ENCODE measurements around the gene TUFM. TPM values are rescaled to one million over a fixed set of nuclear protein-coding genes. Genes with fewer than 3 reads are reported as not detected.

Gene TUFM
- total RNA-seq, 1 donor from 2014 or later: 252 TPM

DNA sequence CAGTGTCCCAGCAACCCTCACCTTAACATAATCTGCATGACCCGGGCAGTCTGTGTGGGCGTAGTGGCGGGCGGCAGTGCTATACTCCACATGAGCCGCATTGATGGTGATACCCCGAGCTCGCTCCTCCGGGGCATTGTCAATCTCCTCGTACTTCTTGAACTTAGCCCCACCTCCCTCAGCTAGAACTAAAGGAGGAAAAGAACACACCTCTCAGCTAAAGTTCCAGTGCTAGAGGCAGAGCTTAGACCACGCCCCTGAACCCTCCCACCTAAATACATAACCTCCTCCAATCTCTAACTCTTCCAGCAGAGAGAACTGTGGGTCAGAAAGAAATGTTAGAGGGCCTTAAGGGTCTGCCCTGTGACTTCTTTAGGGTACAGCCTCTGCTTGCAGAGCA is 855 bp downstream of the TUFM start:
- intact Hi-C loops (cut with DNase I): loop anchor here (5.0 to 10.0 kb wide), 2 partner anchors 102 to 350 kb away; partner anchors contain the start of genes APOBR and CLN3
- no peak for ATAC-seq
- no peak for DNase-seq (ENCODE audit: missing footprints)

GRCh38 chr16:28844226-28844885 is 1.8 kb downstream of the TUFM start:
- intact Hi-C loops (cut with DNase I): loop anchor here (10.0 kb wide), 1 partner anchor 350 kb away; the partner anchor contains the start of genes APOBR and CLN3
- ATAC-seq: no peak
- no peak for DNase-seq (ENCODE audit: missing footprints)

DNA sequence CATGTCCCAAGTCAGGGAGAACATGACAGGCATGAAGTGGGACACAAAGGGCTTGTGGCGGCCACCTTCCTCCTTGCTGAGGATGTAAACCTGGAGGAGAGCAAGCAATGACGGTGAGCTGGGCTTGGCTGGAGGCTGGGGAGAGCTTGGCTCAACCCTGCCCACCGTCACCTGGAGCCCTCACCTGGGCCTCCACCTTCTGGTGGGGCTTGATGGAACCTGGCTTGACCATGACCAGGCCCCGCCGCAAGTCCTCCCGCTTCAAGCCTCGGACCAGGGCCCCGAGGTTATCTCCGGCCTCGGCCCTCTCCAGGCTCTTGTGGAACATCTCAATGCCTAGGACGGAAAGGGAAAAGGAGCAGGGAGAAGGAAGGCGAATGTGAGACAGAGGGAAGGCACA is 2.4 kb downstream of the TUFM start:
- no peak for ATAC-seq
- intact Hi-C loops (cut with DNase I): loop anchor here (10.0 kb wide), 1 partner anchor 349 kb away; the partner anchor contains the start of genes APOBR and CLN3
- no peak for DNase-seq (ENCODE audit: missing footprints)

DNA sequence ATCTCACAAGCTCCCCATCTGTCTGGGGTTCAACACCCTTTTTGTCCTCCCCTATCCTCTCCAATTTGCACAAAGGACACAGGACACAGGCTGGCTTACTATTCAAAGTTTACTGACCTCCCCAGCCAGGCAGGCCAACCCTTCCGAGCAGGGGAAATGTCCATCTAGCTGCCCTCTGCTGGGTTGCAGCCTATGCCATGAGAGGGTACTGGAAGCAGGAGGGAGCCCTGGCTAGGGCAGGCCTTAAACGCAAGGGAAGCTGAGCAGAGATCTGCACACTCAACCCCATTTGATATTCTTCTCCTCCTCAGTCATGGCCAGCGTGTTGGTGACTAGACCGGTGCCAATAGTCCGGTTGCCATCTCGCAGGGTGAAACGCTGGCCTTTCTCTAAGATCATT is 3.5 kb downstream of the TUFM start:
- ATAC-seq: no peak
- intact Hi-C loops (cut with DNase I): loop anchor here (10.0 kb wide), 1 partner anchor 348 kb away; the partner anchor contains the start of genes APOBR and CLN3
- no peak for DNase-seq (ENCODE audit: missing footprints)

DNA sequence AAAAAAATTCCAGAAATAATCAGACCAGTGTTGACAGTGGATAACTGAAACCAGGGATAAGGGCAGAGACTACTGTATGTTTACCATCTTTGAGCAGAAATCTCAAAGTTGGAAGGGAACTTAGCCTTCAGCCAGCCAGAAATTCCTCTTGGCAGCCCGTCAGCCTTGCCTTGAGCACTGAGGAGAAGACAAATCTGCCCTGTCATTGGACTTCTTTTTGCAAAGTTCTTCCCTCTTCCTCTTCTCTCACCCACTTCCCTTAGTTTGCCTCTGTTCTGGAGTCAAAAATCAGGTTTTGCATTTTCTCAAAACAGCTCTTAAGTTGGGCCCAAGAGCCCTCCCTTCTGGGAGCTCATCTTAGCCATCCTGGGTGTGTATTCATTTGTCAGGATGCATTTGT is 6.2 kb downstream of the TUFM start:
- DNase-seq (ENCODE audit: missing footprints) (no peak), ATAC-seq (no peak)
- intact Hi-C loops (cut with DNase I): loop anchor here (10.0 kb wide), 1 partner anchor 345 kb away; the partner anchor contains the start of genes APOBR and CLN3

DNA sequence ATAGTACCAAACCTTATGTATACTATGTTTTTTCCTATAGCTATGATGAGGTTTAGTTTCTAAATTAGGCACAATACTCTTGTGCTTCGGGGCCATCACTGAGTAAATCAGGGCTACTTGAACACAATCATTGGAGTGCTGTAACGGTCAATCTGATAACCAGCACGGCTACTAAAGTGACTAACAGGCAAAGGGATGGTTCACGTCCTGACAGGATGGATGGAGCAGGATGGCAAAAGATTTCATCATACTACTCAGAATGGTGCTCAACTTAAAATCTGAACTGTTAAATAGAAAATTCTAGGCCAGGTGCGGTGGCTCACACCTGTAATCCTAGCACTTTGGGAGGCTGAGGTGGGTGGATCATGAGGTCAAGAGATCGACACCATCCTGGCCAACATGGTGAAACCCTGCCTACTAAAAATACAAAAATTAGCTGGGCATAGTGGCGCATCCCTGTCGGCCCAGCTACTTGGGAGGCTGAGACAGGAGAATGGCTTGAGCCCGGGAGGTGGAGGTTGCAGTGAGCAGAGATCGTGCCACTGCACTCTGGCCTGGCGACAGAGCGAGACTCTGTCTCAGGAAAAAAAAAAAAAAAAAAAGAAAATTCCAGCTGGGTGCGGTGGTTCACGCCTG is 7.0 kb downstream of the TUFM start:
- DNase-seq (ENCODE audit: missing footprints) (no peak), ATAC-seq (no peak)
- intact Hi-C loops (cut with DNase I): no loop called here

- ATAC-seq (no peak), DNase-seq (ENCODE audit: missing footprints) (no peak)
- intact Hi-C loops (cut with DNase I): no loop called here
Observed at GRCh38 chr16:28838558-28838918, 7.6 kb downstream of the TUFM start.

DNA sequence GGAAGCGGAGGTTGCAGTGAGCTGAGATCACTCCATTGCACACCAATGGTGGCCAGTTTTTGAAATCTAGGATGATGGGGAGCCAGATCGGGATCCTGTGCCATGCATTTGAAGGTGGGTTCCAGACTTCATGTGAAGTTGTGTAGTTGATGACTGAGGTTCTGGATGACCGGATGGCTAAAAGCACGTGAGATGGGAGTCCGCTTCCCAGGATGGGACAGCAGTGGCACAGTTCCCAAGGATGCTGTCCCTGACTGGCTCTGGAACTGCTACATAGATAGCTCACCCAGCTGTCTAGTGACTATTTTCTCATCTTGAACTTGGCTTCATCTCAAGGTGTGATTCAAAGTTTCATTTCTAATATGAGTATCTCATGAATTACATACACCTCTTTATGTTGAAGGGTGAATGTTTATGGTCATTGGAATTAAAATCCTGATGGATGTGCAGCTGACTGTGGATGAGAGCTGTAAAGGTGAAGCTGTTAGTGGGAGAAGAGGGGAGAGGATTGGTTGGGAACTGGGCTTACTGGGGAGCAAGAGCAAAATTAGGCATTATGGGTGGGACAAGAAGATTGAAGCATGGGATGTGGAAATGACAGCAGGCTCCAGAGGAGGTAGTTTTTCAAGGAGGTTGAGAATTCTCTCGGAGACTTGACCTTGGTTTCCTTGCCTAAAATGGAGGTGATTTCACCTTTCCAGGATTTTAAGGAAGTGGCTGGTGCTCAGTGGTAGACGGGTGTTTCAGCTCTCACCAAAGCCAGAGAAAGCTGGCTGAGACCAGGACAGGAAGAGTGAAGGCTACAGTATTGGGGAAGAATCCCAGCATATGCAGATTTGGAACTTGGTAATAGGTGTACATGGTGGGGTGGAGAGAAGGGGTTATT is 8.2 kb downstream of the TUFM start:
- DNase-seq (ENCODE audit: missing footprints) (no peak), ATAC-seq (no peak)
- intact Hi-C loops (cut with DNase I): no loop called here

DNA sequence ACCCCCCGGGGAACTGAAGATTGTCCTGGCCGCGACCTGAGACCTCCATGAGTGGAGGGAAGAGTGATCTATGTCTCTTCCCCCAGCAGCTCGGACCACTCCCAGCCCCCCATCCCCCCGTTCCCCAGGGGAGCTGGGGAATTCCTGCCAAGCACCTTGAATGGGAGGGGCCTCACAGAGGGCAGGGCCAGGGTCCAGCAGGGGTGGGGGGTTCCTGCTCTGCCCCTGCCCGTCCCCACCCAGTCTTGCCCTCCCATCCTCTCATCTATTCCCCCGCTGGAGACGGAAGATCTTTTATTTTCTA is 9.4 kb downstream of the TUFM start:
- DNase-seq (ENCODE audit: missing footprints): no peak
- intact Hi-C loops (cut with DNase I): no loop called here
- ATAC-seq: no peak

DNA sequence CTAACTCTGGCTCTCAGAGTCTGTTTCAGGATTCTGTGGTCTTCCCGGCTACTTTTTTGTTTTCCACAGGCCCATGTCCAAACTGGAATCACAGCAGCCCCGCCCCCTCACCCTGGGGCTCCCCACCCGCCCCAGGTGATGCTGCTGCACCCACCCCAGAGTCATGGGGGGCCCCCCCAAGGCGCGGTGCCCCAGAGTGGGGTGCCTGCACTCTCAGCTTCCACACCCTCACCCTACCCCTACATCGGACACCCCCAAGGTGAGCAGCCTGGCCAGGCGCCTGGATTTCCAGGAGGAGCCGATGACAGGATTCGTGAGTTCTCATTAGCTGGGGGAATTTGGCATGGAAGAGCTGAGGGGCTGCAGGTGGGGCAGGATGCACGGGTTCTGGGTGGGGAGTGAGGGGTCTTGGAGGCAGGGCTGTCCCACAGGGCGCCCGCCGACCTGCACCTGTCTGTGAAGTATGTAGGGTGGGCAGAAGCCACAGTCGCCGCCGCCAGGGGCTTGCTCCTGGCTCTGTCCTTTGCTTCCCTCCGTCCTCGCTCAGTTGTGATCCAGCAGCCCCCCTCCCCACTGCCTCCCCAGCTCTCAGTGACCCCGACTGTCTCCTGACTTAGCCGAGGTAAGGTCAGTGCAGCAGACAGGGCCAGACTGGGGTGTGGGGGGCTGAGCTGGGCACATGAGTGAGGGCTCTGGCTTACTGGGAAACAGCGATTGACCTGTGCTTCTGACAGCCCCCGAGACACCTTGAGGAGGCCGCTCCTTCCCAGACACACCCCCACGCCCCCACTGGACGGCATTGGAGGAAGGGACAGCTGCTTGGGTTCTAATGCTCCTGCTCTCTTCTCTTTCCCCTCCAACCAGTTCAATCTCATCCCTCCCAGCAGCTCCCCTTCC is 10.0 kb downstream of the TUFM start:
- intact Hi-C loops (cut with DNase I): no loop called here
- DNase-seq (ENCODE audit: missing footprints) (no peak), ATAC-seq (no peak)

DNA sequence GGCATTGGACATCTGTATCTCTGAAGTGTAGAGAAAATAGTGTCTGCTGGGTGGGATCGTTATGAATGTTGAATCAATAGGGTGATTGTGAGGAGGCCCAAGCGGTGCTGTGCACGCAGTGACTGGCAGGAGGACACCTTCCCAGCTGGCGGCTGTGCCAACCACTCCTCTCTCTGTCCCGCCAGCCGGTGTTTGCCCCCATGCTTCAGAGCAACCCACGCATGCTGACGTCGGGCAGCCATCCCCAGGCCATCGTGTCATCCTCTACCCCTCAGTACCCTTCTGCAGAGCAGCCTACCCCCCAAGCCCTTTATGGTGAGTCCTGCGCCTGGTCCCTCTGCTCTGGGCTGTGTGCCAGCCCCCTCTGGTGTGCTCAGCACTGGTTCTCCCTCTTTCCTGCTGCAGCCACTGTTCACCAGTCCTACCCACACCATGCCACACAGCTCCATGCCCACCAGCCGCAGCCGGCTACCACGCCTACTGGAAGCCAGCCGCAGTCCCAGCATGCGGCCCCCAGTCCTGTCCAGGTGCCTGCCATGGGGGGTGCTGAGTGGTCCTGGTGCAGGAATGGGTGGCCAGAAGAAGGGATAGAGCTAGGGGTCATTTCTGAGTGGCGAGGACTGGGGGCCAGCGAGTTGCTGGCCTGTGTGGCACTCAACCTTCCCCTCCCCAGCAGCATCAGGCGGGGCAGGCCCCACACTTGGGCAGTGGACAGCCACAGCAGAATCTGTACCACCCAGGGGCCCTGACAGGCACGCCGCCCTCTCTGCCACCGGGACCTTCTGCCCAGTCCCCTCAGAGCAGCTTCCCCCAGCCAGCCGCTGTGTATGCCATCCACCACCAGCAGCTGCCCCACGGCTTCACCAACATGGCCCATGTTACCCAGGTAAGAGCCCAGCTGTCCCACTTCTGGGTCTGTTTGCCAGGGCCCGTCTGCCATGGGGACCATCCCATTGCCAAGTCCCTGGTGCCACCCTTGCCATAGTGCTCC is 11.0 kb downstream of the TUFM start:
- ATAC-seq (no peak), DNase-seq (ENCODE audit: missing footprints) (no peak)
- intact Hi-C loops (cut with DNase I): no loop called here

DNA sequence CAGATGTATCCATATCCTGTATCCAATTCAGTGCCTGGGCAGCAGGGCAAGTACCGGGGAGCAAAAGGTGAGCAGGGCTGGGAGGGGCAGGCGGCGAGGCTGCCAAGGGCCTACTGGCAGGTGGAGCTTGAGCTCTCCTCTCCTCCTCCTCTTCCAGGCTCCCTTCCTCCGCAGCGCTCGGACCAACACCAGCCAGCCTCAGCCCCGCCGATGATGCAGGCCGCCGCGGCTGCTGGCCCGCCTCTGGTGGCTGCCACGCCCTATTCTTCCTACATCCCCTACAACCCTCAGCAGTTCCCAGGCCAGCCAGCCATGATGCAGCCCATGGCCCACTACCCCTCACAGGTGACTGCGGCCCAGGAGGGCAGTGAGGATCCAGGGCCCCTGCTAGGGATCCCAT is 11.8 kb downstream of the TUFM start:
- no peak for ATAC-seq
- no peak for DNase-seq (ENCODE audit: missing footprints)
- intact Hi-C loops (cut with DNase I): no loop called here

DNA sequence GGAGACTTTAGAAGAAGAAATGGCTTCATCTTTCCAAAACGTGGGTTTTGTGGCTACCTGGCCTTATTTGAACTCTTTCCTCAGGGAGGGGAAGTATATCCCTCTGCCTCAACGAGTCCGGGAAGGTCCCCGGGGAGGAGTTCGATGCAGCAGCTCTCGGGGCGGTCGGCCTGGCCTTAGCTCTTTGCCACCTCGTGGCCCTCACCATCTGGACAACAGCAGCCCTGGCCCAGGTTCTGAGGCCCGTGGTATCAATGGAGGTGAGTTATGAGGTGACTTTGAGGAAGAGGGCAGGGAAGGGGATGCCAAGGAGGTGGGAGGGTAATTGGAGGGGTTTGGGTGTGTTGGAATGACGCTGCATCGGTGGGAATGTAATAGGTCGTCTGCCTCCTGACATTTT is 15.6 kb downstream of the TUFM start:
- intact Hi-C loops (cut with DNase I): no loop called here
- ATAC-seq (no peak), DNase-seq (ENCODE audit: missing footprints) (no peak)

DNA sequence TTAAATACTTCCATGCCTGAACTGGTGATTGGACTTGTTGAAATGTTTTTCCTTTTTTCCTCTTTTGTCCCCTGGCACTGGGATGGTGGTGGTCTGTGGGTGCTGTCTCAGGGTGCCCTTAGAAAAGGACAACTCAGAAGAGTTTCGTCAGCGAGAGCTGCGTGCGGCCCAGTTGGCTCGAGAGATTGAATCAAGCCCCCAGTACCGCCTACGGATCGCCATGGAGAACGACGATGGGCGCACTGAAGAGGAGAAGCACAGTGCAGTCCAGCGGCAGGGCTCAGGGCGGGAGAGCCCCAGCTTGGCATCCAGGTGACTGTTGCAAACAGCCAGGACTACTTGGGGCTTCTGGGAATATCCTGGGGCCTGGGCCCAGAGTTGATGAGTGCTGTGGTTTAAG is 16.4 kb downstream of the TUFM start:
- no peak for ATAC-seq
- intact Hi-C loops (cut with DNase I): loop anchor here (5.0 kb wide), 1 partner anchor 43 kb away; no protein-coding TSS in a partner anchor
- no peak for DNase-seq (ENCODE audit: missing footprints)

- intact Hi-C loops (cut with DNase I): loop anchor here (5.0 kb wide), 1 partner anchor 46 kb away; no protein-coding TSS in a partner anchor
- ATAC-seq: no peak
Observed at GRCh38 chr16:28826141-28826540, 20.0 kb downstream of the TUFM start.

DNA sequence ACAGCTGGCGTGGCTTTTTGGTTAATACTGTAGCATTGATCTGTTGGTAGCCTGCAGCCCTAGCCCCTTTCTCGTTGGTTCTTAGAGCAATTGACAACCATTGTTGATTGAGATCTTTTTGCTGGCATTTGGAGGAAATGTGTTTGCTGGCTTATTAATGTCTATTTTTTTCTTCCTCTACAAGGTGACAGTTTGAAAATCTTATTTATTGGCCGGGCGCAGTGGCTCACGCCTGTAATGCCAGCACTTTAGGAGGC is 21.5 kb downstream of the TUFM start:
- no peak for ATAC-seq
- DNase-seq (ENCODE audit: missing footprints): no peak
- intact Hi-C loops (cut with DNase I): no loop called here

More at GRCh38 chr16:28826141-28826540, 20.0 kb downstream of the TUFM start:
- DNase-seq (ENCODE audit: missing footprints): no peak

DNA sequence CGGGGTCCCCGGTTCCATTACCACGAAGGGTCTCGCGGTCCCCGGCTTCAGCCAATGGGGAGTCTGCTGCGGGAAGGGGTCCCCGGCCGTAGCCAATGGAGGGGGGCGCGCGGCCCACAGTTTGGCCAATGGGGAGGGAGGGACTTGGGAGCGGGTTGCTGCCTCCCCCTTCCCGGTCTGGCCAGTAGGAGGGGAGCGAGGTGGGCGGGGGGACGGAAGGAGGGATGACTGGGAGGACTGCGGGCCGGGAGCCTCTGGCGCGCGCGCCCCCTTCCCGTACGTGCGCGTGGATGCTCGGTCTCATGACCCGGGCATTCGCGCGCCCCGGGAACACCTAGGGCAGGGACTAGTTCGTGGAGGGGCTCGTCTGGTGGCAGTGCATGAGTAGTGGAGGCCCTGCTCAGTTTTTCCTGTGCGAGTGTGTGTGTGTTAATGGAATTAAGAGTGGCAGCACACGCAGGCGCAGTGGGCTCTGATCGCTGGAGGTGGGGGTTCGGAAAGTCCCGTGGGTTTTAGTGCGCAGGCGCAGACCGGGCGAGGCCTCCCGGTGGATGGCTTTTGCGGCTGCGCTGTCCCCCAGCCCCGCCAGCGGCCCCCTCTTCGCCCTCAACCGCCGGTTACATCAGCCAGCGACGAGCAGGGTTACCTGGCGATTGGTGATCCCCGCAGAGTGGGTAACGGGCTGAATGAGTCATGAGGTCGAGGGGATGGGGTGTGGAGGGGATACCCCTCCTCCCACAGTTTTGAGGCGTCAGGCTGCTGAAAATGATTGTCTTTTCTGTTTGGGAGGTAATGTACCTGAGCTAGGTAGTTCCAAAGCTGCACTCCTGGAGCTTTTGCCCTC is 22.1 kb downstream of the TUFM start:
- DNase-seq (ENCODE audit: missing footprints): peak; percentile 98
- intact Hi-C loops (cut with DNase I): loop anchor here (1.0 kb wide), 1 partner anchor 22 kb away; the partner anchor contains the start of gene TUFM

More for the DNA sequence above, 22.1 kb downstream of the TUFM start:
- ATAC-seq: peak; percentile 94
